Measurements from ENCODE around the gene SEPTIN5.

- TF ChIP-seq EZH2 (IDR thresholded peaks at IDR 0.05; ENCODE audit: borderline replicate concordance, low read depth, low read length, poor library complexity, severe bottlenecking) (no peak), CTCF (conservative IDR thresholded peaks at IDR 0.05; ENCODE audit: low read depth, low read length) (no peak)
Observed at GRCh38 chr22:19734163-19734562, 19.9 kb downstream of the SEPTIN5 start.

Measured in A673 (cell line).